ENCODE data around the gene NRN1. TPM values are rescaled to one million over a fixed set of nuclear protein-coding genes. Genes with fewer than 3 reads are reported as not detected.

The NRN1 gene
- total RNA-seq, 4 donors from 2014 or later, result 0.19 to 7.1 (median 3.7) TPM

DNA sequence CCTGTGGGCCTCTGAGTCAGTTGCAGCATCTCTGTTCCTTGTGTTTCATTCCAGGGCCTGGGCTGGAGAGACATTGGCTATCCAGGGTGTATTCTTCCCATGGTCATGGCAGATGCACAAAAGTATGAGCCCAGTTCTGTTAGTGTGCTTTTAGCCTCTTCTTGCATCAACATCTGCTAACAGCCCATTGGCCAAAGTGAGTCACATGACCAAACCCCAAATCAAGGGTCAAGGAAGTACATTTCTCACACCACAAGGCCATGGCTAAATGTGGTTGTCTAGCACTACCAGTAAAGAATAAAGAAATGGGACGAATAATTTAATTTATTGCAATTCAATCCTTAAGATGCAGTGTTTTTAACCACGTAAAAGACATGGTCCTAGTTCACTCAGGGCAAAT lies 43.9 kb downstream of the NRN1 start:
- Histone ChIP-seq H3K9me3 (no peaks in the 10 kb centered on the region), H3K27me3 (no peaks in the 10 kb centered on the region), H3K4me1 (no peaks in the 10 kb centered on the region), H3K36me3 (no peaks in the 10 kb centered on the region), H3K27ac (no peak overlapping the region), H3K4me3 (no peak overlapping the region)
- intact Hi-C loops (cut with DNase I), result no loop called here
- TF ChIP-seq, protein P1, sequence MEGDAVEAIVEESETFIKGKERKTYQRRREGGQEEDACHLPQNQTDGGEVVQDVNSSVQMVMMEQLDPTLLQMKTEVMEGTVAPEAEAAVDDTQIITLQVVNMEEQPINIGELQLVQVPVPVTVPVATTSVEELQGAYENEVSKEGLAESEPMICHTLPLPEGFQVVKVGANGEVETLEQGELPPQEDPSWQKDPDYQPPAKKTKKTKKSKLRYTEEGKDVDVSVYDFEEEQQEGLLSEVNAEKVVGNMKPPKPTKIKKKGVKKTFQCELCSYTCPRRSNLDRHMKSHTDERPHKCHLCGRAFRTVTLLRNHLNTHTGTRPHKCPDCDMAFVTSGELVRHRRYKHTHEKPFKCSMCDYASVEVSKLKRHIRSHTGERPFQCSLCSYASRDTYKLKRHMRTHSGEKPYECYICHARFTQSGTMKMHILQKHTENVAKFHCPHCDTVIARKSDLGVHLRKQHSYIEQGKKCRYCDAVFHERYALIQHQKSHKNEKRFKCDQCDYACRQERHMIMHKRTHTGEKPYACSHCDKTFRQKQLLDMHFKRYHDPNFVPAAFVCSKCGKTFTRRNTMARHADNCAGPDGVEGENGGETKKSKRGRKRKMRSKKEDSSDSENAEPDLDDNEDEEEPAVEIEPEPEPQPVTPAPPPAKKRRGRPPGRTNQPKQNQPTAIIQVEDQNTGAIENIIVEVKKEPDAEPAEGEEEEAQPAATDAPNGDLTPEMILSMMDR (IDR thresholded peaks at IDR 0.05), result no peak
- TF ChIP-seq POLR2A (IDR thresholded peaks at IDR 0.05), result no peak
- WGBS, 2 donors, result 83 to 88% methylated on average over 2 of the region's 2 CpGs
- DNase-seq, result no peak

DNA sequence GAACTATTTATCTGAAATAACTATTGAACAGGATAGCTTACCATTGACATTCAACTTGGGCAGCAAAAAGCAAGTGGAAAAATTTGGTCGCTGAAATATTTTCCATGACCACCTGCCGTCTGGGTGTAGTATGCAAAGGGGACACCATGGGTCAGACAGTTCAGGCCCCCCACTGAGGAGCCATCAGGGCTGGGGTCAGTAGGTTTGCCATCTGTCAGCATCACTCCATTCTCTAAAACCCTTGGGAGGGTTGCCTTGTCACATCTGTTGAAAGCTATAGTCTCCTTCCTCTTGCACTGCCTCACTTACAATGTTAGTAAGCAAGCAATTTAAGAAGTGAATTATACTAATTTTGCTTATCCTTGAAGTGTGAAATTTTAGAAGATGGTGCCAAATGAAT lies 44.9 kb downstream of the NRN1 start:
- Histone ChIP-seq H3K4me1 (no peaks in the 10 kb centered on the region), H3K36me3 (no peaks in the 10 kb centered on the region), H3K9me3 (no peaks in the 10 kb centered on the region), H3K27me3 (peaks cover 0 to 2% (median 0%) of the 10 kb centered on the region in 4 donors), H3K4me3 (no peak overlapping the region), H3K27ac (no peak overlapping the region)
- no peak for DNase-seq
- TF ChIP-seq, protein P1 (IDR thresholded peaks at IDR 0.05), result no peak
- TF ChIP-seq POLR2A (IDR thresholded peaks at IDR 0.05), result no peak
- intact Hi-C loops (cut with DNase I), result no loop called here
- WGBS, 2 donors, result 68 to 80% methylated on average over 2 of the region's 2 CpGs

DNA sequence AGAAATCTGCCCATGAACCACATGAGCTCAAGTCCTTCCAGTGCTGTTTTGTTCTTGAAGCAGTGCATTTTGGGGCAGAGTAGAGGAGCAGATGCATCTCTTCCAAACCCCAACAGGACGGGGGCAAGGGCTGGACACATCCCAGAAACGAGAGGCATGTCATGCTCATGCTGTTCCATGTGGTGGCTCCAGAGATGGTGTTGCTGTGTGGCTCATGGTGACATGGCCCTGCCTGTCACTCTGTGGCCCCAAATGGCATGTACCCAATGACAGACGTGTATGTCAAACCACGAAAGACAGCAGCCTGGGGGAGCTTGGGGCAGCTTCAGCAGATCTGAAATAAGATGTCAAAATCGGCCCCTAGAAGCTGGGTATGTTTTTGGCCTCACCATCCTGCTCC lies 46.3 kb downstream of the NRN1 start:
- Histone ChIP-seq H3K27me3 (peaks cover 0 to 10% (median 0%) of the 10 kb centered on the region in 4 donors), H3K36me3 (no peaks in the 10 kb centered on the region), H3K4me3 (no peak overlapping the region), H3K9me3 (no peaks in the 10 kb centered on the region), H3K4me1 (no peaks in the 10 kb centered on the region), H3K27ac (no peak overlapping the region)
- intact Hi-C loops (cut with DNase I), result no loop called here
- TF ChIP-seq POLR2A (IDR thresholded peaks at IDR 0.05), result no peak
- TF ChIP-seq, protein P1 (IDR thresholded peaks at IDR 0.05), result no peak
- DNase-seq, result no peak
- 64 to 94% methylated on average over 4 to 5 of the region's 5 CpGs for WGBS, 2 donors

DNA sequence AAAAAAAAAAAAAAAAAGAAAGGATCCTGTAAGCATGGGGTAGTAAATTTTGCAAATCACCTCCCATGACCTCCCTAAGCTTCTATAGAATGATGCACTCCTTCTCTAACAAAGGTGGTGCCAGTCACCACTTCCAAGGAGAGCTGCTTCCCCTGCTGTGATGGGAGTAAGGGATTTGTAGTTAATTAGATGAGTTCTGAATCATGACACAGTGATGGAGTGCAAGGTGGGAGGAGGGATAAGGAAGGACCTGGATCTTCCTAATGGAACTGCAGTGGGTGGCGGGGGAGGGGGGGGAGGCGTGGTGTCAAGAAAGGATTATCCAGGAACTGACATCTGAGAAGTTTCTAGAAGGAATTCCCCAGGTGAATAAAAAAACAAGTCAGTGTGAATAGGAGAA lies 47.8 kb downstream of the NRN1 start:
- H3K36me3 ChIP-seq, result no peaks in the 10 kb centered on the region
- no peak overlapping the region for H3K27ac ChIP-seq
- DNase-seq, result no peak
- peaks cover 0 to 11% (median 0%) of the 10 kb centered on the region in 4 donors for H3K27me3 ChIP-seq
- no peaks in the 10 kb centered on the region for H3K4me1 ChIP-seq
- no peaks in the 10 kb centered on the region for H3K9me3 ChIP-seq
- 65 to 73% methylated on average over 2 of the region's 2 CpGs for WGBS, 2 donors
- TF ChIP-seq, protein P1 (IDR thresholded peaks at IDR 0.05), result no peak
- TF ChIP-seq POLR2A (IDR thresholded peaks at IDR 0.05), result no peak
- intact Hi-C loops (cut with DNase I), result no loop called here
- H3K4me3 ChIP-seq, result no peak overlapping the region

DNA sequence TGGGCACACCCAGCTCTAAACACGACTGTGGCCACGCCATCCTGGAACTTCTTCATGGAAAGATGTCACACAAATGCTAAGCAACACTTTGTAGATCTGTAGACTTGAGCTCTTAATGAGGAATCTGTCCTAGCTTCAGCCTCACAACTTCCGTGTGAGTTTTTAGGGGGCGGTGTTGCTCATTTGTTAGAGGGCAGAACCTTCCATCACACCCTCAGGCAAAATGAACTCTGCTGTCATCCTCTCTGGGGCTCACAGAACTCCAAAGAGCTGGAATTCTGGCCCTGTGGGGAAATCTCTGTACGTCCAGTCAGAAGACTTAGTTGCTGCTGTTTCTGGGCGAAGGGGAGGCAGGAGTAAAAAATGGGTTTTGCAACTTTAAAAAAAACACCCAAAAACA lies 49.8 kb downstream of the NRN1 start:
- DNase-seq, result no peak
- intact Hi-C loops (cut with DNase I), result no loop called here
- no peak for TF ChIP-seq POLR2A (IDR thresholded peaks at IDR 0.05)
- TF ChIP-seq, protein P1 (IDR thresholded peaks at IDR 0.05), result no peak

More for the DNA sequence above, 49.8 kb downstream of the NRN1 start:
- WGBS, 2 donors, result 69 to 76% methylated on average over 5 to 6 of the region's 6 CpGs
- Histone ChIP-seq H3K36me3 (no peaks in the 10 kb centered on the region), H3K27ac (no peak overlapping the region), H3K27me3 (peaks cover 0 to 16% (median 0%) of the 10 kb centered on the region in 4 donors), H3K4me3 (no peak overlapping the region), H3K4me1 (no peaks in the 10 kb centered on the region), H3K9me3 (no peaks in the 10 kb centered on the region)

All from esophagus squamous epithelium (tissue), 5 donors.